Gastroesophageal sphincter (tissue), 3 donors: ENCODE measurements around the gene LY9.

Experiments used
- POLR2AphosphoS5 ChIP-seq: sonication (generic); formaldehyde crosslinking; IDR thresholded peaks from one replicate; pipeline ENCODE4 v1.6.1; 2017; ENCODE audit warnings: antibody characterized with exemption
- TF ChIP-seq, protein P1 (sequence below), 4 experiments: fragments of 200-600 bp in 2 of 4; fragments of 450-650 bp in 2 of 4; sonication (generic) in 1 of 4; IDR thresholded peaks; one replicate each; pipeline ENCODE4 v1.5.1; 2017 to 2019; ENCODE audit warnings: antibody characterized with exemption in 4 of 4, mild to moderate bottlenecking in 2 of 4, moderate library complexity in 2 of 4

DNA sequence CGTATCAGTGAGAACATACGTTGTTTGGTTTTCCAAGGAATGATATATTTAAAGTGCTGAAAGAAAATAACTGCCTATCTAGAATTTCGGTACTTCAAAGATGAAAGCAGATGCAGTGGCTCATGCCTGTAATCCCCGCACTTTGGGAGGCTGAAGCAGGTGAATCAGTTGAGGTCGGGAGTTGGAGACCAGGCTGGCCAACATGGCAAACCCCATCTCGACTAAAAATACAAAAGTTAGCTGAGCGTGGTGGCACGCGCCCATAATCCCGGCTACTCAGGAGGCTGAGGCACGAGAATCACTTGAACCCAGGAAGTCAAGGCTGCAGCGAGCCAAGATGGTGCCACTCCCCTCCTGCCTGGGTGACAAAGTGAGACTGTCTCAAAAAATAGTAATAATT, 50.3 kb downstream of the LY9 start:
- TF ChIP-seq, protein P1, sequence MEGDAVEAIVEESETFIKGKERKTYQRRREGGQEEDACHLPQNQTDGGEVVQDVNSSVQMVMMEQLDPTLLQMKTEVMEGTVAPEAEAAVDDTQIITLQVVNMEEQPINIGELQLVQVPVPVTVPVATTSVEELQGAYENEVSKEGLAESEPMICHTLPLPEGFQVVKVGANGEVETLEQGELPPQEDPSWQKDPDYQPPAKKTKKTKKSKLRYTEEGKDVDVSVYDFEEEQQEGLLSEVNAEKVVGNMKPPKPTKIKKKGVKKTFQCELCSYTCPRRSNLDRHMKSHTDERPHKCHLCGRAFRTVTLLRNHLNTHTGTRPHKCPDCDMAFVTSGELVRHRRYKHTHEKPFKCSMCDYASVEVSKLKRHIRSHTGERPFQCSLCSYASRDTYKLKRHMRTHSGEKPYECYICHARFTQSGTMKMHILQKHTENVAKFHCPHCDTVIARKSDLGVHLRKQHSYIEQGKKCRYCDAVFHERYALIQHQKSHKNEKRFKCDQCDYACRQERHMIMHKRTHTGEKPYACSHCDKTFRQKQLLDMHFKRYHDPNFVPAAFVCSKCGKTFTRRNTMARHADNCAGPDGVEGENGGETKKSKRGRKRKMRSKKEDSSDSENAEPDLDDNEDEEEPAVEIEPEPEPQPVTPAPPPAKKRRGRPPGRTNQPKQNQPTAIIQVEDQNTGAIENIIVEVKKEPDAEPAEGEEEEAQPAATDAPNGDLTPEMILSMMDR (IDR thresholded peaks at IDR 0.05), result no peak
- TF ChIP-seq POLR2AphosphoS5, result no peak
